Adipose tissue (tissue), 3 donors: ENCODE data around the gene PIK3R3. TPM values are rescaled to one million over a fixed set of nuclear protein-coding genes. Genes with fewer than 3 reads are reported as not detected.
A peak's percentile ranks its signal among the peaks of the same experiment; 100 is the strongest.

Source experiments
- H3K27ac ChIP-seq: one replicate; pipeline ENCODE4 v1.5.1; 2013; ENCODE audit warnings: low read depth, low read length
- WGBS, 3 donors: extraction: QIAGEN DNeasy Blood & Tissue Kit; methylation state at CpG; one replicate each; pipeline ENCODE4 v1.1.7; 2013; 5-methylcytosine and 5-hydroxymethylcytosine counted together
- polyA plus RNA-seq, 3 donors: library from polyadenylated mRNA; stranded (reverse); fragments of 200-250 nt; gene quantifications; one replicate each; pipeline ENCODE4 v1.2.3, GENCODE V29; 2013
- donor health status: healthy with polysubstance abuse.
- donor health status: Bipolar disorder and iron deficiency.
- donor health status: healthy.

PIK3R3 gene
- polyA plus RNA-seq = 10 to 100 TPM in 2 of 3 donors, 1 to 10 TPM in 1; 4.2 to 36.5 (median 16.4) TPM

DNA sequence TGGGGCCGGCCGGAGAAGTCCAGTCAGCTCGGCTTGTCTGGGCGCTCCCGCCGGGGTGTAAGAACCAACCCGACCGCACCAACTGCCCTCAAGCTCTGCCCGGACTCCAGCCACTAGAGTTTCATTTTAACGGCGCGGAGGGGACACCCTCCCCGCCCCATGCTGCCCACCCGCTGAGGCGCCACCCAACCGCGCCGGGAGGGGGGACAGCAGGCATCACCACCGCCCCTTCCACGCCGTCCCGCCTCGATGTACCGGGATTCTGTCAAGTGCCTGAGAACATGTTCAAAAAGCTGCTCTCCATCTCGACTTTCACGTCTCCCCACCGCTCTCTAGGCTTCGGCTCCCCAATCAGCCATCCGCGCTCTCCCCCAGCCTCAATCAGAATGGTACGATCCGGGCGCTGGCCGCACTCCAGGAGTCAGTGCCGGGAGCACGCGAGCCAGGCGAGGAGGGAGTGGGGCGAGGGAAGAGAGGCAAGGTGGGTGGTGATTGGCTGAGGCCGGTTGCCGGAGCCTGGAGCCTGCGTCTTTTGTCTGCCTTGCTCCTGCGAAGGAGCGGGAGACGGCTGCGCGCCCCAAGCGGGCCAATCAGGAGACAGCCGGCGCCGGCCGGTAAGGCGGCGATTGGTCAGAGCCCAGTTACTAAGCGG is at the start of gene PIK3R3:
Gene PIK3R3 (minus strand): TSS at position 101 of the 652 bp plus-strand sequence. CDS start 677 bp downstream, outside the sequence.
- WGBS, 3 donors = 0% methylated on average over 52 to 55 of the region's 55 CpGs

DNA sequence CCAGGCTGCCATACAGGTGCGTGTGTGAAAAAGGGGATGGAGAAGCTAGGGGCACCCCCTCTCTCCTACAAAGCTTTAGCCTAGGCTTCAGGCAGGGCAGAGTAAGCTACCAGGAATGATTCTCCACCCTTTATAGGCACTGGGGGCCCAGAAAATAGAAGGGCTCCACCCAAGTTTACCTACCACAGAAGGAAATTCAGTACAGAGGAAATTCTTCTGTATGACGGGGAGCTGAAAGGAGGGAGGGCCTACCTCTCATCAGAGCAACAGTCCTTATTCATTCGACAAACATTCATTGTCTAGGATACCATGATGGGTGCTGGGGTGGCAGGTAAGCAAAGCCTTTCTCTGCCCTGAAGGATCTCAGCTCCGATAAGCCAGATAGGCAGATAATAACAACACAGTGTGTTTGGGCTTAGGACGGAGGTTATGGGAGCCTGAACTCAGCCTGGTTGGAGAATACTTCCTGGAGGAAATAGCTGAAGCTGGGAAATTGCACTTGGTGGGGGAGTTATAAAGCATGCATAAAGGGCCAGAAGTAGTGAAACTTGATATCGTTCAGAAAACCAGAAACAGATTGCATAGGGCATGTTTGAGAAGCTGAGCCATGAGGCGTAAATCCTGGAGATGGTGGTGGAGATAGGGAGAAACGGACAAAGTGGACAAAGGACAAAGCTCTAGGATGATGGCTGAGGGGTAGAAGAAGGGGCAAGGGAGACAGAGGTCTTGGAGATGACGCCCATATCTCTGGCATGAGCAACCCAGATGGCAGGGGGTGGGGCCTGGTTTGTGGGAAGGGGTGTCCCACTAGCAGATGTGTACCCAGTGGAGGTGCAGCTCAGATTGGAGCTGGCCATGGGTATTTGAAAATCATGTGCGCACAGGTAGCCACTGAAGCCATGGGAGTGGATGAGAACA is 49.2 kb upstream of the PIK3R3 start:
- H3K27ac ChIP-seq = no peak overlapping the region
- WGBS, 3 donors = 62 to 70% (median 63%) methylated on average over 10 of the region's 10 CpGs

More for the DNA sequence above, at the start of gene PIK3R3:
- peak within 1 kb of the TSS; percentile 31 for H3K27ac ChIP-seq

GRCh38 chr1:46180082-46180616 is 47.7 kb upstream of the PIK3R3 start:
- H3K27ac ChIP-seq = no peak overlapping the region
- 57 to 67% (median 63%) methylated on average over 12 of the region's 12 CpGs for WGBS, 3 donors

DNA sequence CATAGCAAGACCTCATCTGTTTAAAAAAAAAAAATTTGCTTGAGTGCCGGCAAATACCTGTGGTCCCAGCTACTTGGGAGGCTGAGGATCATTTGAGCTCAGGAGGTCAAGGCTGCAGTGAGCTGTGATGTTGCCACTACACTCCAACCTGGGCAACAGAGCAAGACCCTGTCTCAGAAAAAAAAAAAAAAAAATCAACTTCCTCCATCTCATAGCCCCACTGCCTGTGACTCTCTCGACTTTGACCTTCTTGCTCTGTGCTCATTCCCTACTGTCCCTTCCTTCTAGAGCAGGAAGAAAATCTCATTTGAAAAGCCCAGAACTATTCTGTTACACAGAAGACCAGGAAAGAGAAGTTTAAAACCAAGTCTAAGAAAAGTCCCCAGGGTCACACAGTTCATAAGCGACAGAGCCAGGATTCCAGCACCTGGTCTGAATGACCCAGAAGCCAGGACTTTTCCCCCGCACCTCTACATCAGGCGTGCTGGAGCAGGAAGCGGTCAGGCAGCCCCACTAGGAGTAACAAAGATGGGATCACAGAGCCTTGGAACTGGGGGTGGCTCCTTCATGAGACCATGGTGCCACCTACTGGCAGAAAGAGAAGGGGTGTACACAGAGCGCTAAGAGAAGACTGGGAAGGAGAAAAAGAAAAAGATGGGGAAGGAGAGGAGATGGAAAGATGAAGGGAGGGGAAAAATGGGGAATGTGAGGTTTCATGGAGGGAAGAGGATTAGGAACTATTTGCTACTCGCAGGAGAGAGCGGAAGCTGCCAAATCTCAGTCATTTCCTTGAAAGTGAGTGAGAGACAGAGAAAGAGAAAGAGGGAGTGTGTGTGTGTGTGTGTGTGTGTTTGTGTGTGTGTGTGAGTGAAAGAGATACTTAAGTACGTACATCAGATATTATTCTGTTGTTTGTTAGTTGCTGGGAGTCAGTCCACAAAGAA is 47.0 kb upstream of the PIK3R3 start:
- no peak overlapping the region for H3K27ac ChIP-seq
- 8 to 14% (median 14%) methylated on average over 10 of the region's 10 CpGs for WGBS, 3 donors

DNA sequence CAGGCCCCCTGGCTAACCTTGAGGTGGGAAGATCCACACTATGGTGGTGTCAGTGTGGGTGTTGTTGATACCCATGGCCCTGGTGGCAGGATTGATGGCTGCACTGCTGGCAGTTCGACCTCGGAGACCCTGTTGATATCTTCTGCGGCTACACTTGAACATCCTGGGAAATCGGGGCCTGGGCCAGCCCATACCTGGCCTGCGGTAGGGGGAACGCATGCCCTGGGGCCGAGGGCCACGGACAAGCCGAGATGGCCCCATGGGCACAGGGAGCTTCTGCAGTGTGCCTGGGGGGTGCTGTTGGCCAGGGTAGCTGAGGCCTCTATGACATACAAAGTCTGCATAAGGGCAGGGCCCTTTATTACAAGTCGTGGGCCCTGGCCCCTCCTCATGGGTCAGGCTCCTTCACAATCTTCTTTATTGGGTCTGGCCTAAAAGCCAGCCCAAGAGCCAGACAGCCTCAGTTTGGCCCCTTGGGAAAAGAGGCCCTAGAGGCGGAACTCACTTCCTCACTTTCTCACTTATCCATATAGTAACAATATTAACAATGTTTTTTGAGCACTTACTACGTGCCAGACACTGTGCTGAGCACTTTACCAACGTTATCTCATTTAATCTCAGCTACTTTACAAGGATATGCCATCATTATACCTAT is 43.9 kb upstream of the PIK3R3 start, which contains the start of gene P3R3URF:
Gene P3R3URF (minus strand): TSS at position 278 of the 655 bp plus-strand sequence. CDS start 17 bp downstream, at position 261.
- 87 to 88% (median 88%) methylated on average over 13 of the region's 13 CpGs for WGBS, 3 donors
- H3K27ac ChIP-seq = no peak within 1 kb of the TSS

GRCh38 chr1:46175243-46175642 is 42.8 kb upstream of the PIK3R3 start:
- 64 to 68% (median 67%) methylated on average over 3 of the region's 3 CpGs for WGBS, 3 donors
- no peak overlapping the region for H3K27ac ChIP-seq

DNA sequence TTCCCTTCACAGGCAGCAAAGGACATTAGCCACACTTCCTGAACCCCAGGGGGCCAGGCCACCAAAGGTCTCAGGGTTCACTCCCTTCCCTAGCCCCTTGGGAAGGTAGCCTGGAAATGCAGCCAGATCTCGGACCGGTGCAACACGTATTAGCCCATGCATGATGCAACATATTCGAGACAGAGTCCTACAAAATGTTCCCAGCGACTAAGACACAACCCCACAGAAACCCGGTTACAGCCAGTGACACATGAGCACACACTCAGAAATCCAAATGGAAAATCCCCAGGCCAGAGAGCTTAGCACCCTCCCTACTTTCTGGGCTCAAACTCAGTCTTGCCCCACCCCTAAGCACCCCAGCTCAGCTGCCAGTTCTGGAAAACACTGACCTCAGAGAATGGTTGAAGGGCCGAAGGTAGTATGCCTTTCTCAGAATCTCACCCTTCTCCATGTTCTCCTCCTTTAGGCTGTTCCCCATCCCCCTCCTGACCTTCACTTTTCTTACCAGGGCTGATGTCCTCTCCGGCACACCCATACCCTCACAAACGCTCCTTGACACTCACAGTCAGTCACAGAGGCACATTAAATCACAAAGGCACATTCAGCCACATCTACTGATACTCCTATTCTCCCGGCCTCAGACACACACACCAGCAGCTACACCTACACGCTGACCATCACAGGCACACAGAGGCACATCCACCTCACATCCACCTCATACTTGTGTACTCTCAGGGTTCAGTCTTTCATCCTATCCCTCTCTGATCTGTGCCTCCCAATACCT is 42.2 kb upstream of the PIK3R3 start, which contains the start of gene TSPAN1:
Gene TSPAN1 (plus strand): TSS at position 640 of the 784 bp plus-strand sequence. CDS start 6,021 bp downstream, outside the sequence.
- no peak within 1 kb of the TSS for H3K27ac ChIP-seq
- 57 to 64% (median 59%) methylated on average over 11 of the region's 11 CpGs for WGBS, 3 donors

DNA sequence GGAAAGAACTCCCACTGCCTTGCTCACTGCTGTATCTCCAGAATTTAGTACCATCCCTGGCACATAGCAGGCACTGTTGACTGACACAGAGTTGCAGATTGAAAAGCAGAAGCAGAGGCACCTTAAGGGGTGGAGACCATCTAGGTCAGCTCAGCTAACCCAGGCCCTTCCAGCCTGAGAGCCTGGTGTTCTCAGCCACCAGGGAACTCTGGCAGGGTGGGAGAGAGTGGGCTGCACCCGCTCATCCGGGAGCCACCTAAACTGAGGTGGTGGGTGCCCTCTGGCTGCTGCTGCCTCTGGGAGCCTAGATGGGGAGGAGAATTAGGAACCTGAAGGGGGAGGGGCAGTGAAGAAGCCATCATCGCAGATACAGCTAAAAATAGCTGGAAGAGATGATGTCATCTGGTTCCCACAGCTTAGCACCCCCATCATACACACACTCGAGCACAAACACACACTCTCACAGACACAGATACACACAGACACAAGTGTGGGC is 41.0 kb upstream of the PIK3R3 start:
- 32 to 45% (median 37%) methylated on average over 4 of the region's 4 CpGs for WGBS, 3 donors
- H3K27ac ChIP-seq = no peak overlapping the region

- 72 to 92% (median 79%) methylated on average over 4 of the region's 4 CpGs for WGBS, 3 donors
- no peak overlapping the region for H3K27ac ChIP-seq
These were observed 39.9 kb upstream of the PIK3R3 start for GRCh38 chr1:46172321-46172720.

- WGBS, 3 donors = 40 to 62% (median 58%) methylated on average over 5 to 6 of the region's 6 CpGs
These were observed 39.4 kb upstream of the PIK3R3 start for GRCh38 chr1:46171871-46172270.

DNA sequence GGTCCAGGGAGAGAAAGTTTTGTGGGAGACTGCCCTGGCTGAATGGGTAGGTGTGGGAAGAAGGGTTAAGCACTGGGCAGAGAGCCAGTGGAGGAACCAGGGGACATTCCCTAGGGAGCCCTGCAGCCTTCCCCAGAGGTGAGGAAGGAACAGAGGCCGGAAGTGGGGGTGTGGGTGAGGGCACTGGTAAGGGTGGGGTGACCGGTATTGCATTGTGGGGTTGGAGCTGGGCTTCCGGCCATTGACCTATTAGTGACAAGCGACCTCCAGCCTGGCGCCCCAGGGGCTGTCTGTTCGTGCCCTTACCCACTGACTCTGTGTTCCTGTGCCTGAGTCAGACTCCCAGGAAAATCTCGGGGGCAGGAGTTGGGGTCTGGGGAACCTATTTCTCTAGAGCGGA is 38.9 kb upstream of the PIK3R3 start:
- WGBS, 3 donors = 65 to 80% (median 73%) methylated on average over 8 of the region's 8 CpGs
- no peak overlapping the region for H3K27ac ChIP-seq

More at GRCh38 chr1:46171871-46172270, 39.4 kb upstream of the PIK3R3 start:
- no peak overlapping the region for H3K27ac ChIP-seq

- 91 to 92% (median 91%) methylated on average over 3 of the region's 3 CpGs for WGBS, 3 donors
- no peak overlapping the region for H3K27ac ChIP-seq
These were observed 37.5 kb upstream of the PIK3R3 start for GRCh38 chr1:46169811-46170454.

- 67 to 76% (median 72%) methylated on average over 1 of the region's 1 CpG for WGBS, 3 donors
- no peak overlapping the region for H3K27ac ChIP-seq
These were observed 36.0 kb upstream of the PIK3R3 start for GRCh38 chr1:46168477-46168876.

DNA sequence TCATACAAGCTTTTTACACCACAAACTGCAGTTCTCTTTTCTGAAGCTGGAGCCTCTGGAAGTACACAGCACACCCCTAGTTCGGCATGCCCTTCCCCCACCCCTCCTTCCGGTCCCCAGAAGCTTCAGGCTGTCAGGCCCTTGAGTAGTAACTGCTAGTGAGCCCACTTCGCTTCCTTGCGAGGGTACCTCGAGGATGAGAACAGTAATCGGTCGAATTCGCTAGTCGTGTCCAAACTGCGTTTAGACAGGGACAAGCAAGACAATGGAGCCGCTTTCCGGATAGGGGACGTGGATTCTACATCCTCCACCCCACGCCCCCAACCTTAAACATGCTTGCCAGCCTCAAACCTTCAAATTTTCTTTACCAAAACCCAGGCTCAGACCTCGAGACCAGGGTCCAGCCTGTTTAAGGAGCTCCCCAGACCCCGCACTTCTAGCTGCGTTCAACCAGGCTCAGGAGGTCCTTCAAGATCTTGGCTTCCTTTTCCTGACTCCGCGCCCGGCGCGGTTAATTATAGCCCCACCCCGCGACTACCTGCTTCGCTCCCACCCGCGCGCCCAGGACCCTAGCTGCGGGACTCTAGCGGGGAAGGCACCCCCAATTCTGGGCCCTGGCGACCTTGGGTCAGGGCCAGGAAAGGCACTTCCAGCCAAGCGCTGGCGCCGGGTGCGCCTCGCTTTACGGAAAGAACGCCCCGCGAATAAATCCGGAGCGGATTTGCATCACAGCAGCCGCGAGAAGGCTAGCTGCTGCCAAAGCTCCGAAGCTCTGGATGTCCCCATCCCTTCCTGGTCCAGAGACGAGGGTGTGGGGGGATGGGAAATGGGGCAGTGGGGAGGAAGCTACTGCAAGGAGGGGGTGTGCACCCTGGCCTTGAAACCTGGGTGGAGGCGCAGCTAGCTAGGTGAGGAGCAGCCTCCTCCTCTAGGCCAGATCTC is 34.4 kb upstream of the PIK3R3 start:
- H3K27ac ChIP-seq = peak overlapping the region; percentile 85
- 6 to 13% (median 9%) methylated on average over 47 of the region's 47 CpGs for WGBS, 3 donors

DNA sequence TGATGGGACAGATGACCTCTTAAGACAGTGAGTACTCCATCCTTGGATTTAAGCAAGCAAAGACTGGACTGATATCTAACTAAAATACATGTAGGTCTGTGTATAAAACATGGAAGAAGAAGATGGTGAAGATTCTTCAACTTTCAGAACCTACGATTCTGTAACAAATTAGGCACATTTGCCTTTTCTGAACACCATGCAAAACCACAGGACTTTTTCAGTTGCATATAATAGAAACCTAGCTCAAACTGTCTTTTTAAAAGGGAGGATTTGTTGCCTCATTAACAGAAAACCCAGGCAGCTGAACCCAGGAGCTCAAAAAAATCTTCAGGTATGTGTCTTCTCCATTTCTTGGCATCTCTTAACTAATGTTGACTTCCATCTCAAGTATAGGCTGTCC is 27.8 kb upstream of the PIK3R3 start:
- H3K27ac ChIP-seq = no peak overlapping the region
- 88 to 96% (median 90%) methylated on average over 1 of the region's 1 CpG for WGBS, 3 donors
